Endothelial cell of hepatic sinusoid (primary cell): ENCODE data around the gene SCLY.

Experiments
- in situ Hi-C: cut with HindIII; loops from 2 replicates; pipeline ENCODE4 v1.10.0; 2017; ENCODE audit warnings: low sequenced_read_pairs

Gene SCLY

DNA sequence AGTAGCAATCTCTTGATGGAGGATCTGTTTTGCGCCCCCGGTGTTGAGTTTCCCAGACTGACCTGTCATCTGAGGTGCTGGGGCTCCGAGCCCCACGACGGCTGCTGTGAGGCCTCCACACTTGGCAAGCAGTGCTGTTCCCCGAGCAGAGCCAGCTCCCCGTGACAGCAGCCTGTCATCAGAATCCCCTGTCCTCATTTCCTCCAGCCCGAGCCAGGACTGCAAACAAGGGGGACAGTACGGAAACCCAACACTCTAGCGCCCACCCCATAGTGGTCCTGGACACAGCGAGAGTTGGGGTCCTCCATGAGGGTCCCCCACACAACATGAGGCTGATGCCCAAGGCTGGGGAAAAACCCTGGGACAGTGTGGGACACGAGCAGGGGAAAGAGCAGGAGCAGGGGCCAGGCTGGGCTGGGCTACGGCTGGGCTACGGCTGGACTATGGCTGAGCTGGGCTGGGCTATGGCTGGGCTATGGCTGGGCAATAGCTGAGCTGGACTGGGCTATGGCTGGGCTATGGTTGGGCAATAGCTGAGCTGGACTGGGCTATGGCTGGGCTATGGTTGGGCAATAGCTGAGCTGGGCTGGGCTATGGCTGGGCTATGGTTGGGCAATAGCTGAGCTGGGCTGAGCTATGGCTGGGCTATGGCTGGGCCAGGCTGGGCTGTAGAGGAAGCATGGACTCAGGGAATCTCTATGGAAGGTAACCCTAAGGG is 76.2 kb downstream of the SCLY start:
- in situ Hi-C loops: no loop called here

DNA sequence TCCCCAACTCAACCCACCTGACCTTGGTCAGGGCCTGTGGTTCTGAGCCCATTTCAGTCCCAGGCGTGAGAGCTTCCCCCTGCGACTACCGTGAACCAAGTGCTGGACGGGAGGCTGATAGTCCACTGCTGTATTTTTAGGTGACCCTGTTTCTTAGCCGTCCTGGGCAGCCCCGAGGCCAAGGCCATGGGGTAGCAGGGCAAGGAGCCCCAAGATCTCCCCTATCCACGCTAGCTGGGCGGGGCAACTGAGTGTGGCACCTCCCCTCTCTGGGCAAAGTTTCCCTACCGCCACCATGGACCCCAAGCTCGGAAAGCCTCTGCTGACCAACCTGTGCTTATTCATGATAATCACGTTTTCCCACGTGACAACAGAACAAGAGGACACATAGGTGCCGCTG is 77.1 kb downstream of the SCLY start:
- in situ Hi-C loops: no loop called here

DNA sequence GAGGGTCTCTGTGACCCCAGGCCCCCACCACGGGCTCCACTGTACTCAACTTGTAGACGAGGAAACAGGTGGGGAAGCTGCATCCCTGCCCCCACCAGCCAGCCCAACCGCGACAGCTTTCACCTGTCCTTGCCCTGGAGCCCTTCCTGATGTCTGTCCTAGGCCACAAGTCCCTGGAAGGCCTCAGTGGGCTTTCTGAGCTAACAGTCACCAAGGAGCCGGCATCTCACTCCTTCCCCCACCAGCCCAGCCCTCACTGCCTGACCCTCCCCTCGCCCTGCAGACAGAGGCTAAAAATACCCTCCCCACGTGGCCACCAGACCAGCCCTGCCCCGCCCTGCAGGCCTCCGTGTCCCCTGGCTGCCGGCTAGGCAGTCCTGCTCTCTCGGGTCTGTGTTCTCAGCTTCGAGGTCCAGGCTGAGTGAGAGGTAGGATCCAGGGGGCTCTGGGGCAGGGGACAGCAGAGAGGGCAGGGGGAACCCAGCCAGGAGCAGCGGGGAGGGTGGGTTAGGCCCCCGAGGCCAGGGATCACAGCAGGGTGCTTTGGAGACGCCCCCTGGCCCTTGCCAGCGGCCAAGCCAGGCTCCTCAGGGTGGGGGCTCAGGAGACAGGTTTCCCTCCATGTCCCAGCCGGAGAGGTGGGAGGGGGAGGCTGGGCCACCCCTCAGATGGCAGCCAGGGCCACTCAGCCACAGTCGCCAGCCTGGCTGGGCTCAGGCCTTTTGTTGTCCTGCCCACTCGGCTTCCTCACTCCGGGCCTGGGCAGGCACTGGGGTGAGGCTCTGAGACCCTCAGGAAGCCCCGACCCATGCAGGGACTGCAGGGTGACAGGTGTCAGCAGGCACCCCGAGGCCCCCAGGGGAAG is 77.8 kb downstream of the SCLY start, which contains the start of gene KLHL30:
TSS of gene KLHL30 (plus strand) at position 338 of the 865 bp plus-strand sequence. CDS start 2,087 bp downstream, outside the sequence.
- in situ Hi-C loops: no loop called here

DNA sequence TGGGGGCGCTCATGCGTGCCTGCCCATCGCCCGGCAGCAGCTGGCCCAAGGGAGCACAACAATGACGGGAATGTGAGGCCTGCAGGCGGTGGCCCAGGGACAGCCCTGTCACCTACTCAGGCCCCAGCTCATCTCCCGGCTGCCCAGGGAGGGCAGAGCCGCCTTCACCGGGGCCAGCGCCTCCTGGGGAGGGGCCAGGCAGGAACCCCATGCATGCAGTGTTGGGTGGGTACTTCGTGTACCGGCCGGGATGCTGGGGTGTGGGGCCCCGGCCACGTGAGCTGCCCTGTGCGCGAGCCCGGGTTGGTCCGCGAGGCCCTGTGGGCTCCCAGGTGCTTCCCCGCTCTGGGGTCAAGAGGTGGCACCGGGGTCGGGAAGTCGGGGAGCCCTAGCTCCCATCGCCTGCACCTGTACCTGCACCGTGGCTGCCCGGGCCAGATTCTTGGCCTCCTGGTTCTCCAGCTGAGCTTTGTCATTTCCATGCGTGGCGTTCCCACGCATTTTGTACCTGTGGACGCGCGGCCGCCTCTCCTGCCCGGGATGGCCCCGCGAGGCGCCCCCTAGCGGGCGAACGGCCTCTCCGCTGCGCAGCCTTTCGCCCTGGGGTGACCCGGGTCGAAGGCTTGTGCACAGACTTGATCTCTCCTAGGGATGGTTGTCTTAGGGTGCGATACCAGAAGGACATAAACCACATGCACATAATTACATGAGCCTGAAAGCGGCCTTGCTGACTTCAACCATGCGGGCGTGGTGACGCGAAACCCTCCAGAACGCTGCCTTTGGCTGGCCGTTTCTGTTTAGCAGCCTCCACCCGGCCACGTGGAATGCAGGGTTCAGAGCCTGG is 78.6 kb downstream of the SCLY start:
- in situ Hi-C loops: no loop called here

DNA sequence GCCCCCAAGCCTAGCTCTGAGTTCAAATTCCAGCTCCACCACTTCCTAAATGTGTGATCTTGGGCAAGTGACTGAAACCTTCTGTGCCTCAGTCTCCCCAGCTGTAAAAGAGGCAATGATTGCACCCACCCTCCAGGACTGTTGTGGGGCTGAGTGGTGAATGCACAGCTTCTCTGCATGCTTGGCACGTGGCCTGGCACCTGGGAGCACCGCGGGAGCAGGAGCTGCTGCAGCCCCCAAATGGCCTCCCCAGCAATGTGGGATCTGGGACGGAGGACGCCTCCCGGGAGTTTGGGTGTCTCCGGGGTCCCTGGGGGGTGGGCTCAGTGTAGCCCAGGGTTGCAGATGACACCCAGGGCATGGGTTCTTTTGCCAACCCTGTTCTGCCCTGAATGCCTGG is 79.2 kb downstream of the SCLY start:
- in situ Hi-C loops: no loop called here

DNA sequence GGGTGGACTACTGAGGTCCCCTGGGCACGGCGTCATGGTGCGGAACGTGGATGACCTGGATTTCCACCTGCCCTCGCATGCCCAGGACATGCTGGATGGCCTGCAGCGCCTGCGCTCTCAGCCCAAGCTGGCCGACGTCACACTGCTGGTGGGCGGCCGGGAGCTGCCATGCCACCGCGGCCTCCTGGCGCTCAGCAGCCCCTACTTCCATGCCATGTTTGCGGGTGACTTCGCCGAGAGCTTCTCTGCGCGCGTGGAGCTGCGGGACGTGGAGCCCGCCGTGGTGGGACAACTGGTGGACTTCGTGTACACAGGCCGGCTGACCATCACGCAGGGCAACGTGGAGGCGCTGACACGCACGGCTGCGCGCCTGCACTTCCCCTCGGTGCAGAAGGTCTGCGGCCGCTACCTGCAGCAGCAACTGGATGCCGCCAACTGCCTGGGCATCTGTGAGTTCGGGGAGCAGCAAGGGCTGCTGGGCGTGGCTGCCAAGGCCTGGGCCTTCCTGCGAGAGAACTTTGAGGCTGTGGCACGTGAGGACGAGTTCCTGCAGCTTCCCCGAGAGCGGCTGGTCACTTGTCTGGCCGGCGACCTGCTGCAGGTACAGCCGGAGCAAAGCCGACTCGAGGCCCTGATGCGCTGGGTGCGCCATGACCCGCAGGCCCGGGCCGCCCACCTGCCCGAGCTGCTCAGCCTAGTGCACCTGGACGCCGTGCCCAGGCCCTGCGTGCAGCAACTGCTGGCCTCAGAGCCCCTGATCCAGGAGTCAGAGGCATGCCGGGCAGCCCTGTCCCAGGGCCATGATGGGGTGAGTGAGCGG is 80.1 kb downstream of the SCLY start:
- in situ Hi-C loops: no loop called here

DNA sequence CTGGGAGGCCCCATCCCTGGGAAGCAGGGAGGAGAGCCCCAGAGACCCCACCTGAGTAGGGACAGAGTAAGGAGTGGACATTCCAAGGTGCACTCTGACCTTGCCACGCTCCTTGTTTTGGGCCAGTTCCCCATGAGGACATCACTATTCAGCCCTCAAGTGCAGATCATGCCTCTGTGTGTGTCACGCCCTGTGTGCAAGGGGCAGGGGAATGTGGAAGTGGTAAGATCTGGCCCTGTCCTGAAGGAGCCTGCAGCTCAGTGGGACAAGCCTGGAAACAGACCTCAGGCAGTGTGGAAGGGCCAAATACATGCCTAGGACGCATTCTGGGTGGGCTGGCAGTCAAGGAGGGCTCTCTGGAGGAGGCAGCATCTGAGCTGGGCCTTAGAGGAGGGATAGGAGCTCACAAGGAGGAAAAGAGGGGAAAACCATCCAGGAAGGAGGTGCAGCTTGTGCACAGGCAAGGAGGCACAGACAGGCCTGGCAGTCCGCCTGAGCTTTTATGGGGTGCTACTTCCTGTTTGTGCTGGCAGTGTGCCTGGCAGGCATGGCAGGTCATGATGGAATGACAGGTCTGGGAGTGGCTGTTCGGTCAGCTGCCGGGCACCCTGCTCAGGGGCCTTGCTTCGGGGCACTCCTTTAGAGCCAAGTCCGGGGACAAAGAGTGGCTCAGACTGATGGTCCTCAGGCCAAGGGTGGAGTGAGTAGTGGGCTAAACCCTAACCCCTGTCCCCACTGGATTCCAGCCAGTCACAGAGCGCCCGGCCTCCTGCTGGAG is 80.9 kb downstream of the SCLY start:
- in situ Hi-C loops: no loop called here

DNA sequence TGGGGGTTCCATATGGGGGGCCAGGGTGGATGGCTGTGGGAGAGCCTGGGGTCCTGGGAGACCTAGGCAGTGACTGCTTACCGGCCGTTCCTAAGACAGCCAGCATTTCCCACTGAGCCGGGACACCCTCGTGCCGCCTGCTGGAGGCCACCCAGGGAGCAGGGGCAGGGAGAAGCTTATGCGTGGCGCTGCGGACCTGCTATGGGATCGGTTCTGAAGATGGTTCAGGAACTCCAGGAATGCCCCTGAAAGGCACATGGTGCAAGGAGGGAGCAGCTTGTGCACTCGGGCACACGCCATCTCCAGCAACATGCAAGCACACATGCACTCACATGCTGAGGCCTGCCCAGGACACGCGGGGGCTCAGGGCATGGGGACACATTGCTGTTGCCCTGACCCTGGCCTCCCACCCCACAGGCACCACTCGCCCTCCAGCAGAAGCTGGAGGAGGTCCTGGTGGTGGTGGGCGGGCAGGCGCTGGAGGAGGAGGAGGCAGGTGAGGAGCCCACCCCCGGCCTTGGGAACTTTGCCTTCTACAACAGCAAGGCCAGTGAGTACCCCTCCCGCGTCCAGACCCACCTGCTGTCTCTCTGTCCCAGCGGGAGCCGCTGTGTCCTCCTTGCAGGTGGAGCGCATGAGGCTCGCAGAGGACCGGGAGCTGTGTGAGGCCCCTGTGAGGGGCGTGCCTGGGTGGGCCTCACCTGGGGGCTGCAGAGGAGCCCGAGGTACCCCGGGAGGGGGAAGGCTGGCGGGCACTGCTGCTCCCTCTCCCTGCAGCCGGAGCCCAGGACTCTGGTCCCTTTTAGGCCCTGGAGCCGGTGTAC is 81.8 kb downstream of the SCLY start:
- in situ Hi-C loops: no loop called here

DNA sequence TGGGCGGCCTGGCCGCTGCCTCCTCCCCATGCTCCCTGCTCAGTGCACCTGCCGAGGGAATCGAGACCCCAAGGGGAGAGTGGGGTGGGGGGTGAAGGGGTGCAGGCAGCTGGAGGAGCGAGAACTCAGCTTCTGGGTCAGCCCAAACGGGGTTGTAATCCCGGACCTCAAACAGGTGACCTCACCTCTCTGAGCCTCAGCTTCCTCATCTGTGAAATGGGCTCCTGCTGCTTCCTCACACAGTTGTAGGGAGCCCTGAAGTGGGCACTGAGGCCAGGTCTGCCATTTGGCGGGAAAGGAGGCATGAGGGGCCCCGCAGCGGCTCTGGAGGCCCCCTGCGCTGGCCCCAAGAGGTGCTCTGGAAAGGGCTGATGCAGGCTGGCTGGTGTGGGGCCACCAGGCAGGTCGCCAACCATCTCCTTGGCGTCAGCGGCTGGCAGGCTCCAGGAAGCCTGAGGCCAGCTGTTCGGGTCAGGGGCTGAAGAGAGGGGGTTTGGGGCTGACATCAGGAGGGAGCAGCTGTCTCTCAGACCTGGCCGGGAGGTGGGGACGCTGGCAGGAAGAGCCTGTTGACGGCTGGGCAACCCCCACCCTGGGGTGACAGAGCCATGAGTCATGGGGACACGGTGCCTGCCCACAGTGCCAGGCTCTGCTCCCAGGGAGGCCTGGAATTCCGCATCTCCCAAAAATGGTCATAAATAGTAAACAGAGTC is 82.6 kb downstream of the SCLY start:
- in situ Hi-C loops: no loop called here

DNA sequence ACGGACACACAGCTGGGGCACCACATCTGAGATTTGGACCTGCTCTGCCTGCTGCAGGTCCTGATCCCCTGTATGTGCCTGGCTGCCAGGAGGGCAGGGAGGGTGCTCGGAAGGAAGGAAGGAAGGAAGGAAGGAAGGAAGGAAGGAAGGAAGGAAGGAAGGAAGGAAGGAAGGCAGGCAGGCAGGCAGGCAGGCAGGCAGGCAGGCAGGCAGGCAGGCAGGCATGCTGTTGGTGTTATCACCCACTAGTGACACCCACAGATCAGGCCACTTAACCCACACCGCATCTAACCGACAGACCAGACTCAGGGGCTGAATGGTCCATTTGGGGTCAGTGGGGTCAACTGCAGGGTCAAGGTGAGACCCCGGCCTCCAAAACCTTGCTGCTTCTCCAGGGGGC is 83.5 kb downstream of the SCLY start:
- in situ Hi-C loops: no loop called here

DNA sequence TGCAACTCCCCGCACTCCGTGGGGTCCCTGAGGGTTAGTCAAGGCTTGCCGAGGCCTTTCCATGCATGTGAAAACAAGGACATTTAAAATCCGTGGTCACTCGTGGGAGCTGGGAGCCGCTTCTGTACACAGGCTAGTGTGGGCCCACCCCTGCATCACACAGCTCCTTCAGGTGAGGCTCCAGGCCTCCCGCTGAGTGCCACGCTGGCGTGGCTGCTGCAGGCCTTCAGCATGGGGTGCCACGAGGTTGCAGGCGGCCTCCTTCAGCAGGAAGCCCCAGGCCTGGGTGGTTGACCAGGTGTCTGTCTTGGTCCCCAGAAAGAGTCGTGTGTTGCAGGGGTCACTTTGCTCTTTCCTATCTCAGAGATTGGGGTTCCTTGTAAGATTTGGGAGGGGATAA is 84.2 kb downstream of the SCLY start:
- in situ Hi-C loops: no loop called here

DNA sequence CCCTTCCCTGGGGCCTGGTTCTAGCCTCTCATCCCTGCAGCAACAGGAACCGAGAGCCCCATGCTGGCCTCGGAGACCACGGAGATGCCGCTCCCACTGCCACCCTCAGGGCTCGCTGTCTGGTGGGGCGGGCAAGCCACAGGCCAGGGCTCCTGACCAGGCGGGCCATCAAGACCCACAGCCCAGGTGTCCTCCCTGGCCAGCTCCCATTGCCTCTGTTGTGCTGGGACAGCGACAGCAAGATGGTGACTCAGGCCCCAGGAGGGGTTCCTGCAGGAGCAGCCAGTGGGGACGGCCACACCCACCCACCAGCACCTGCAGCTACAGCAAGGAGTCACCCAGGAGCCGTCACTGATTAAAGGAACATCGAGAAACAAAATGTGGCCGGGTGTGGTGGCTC is 85.0 kb downstream of the SCLY start:
- in situ Hi-C loops: no loop called here

DNA sequence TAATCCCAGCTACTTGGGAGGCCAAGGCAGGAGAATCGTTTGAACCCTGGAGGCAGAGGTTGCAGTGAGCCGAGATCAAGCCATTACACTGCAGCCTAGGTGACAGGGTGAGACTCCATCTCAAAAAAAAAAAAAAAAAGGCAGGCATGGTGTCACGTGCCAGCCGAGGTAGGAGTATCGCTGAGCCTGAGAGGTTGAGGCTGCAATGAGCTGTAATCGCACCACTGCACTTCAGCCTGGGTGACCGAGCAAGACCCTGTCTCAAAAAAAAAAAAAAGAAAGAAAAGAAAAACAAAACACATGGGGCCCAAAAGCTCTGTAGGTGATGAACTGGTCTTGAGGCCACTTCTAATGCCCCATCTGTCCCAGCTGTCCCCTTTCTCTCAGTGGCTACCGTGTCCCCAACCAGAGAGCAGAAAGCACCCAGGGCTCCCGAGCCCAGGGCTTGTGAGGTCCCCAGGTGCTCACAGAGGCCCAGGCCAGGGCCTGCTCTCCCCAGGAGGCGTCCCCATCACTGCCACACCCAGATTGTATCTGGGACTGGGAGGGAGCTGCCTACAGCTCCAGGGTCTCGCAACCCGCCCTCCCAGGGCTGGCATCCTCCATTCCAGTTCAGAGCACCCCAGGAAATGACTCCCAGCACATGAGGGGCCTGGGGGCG is 86.2 kb downstream of the SCLY start:
- in situ Hi-C loops: no loop called here

DNA sequence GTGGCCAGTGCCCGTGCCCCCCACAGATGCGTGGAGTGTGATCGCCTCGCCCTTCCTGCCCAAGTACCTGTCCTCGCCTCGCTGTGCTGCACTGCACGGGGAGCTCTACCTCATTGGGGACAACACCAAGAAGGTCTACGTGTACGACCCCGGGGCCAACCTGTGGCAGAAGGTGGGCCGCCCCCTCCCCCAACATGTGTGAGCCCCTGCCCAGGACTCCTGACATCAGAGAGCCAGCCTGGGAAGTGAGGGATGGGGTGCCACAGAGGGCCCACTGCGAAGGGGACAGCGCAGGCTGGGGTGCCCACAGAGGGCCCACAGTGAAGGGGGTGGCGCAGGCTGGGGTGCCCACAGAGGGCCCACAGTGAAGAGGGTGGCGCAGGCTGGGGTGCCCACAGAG is 88.2 kb downstream of the SCLY start:
- in situ Hi-C loops: no loop called here
